ENCODE data around the gene TTC13. TPM values are rescaled to one million over a fixed set of nuclear protein-coding genes. Genes with fewer than 3 reads are reported as not detected.
A peak's percentile ranks its signal among the peaks of the same experiment; 100 is the strongest.

The TTC13 gene
- polyA plus RNA-seq, 3 donors from 2014 or later: 11.5 to 23.5 (median 15.9) TPM

- Mint-ChIP-seq H3K27ac (peak overlapping the region in 2 of 6 donors; percentile 37 to 69), H3K9me3 (no peaks in the 10 kb centered on the region), H3K36me3 (no peaks in the 10 kb centered on the region), H3K4me1 (peaks cover 9 to 16% of the 10 kb centered on the region in 2 donors), H3K27me3 (ENCODE audit: low read depth in 3 of 3) (peaks cover 5 to 15% (median 9%) of the 10 kb centered on the region in 3 donors), H3K4me3 (peak overlapping the region; percentile 84 to 89 (median 88))
- DNase-seq: no peak
Observed at GRCh38 chr1:230867101-230867902, 111.4 kb downstream of the TTC13 start.

- no peaks in the 10 kb centered on the region for H3K9me3 Mint-ChIP-seq
Observed at GRCh38 chr1:230866171-230867070, 112.2 kb downstream of the TTC13 start.

DNA sequence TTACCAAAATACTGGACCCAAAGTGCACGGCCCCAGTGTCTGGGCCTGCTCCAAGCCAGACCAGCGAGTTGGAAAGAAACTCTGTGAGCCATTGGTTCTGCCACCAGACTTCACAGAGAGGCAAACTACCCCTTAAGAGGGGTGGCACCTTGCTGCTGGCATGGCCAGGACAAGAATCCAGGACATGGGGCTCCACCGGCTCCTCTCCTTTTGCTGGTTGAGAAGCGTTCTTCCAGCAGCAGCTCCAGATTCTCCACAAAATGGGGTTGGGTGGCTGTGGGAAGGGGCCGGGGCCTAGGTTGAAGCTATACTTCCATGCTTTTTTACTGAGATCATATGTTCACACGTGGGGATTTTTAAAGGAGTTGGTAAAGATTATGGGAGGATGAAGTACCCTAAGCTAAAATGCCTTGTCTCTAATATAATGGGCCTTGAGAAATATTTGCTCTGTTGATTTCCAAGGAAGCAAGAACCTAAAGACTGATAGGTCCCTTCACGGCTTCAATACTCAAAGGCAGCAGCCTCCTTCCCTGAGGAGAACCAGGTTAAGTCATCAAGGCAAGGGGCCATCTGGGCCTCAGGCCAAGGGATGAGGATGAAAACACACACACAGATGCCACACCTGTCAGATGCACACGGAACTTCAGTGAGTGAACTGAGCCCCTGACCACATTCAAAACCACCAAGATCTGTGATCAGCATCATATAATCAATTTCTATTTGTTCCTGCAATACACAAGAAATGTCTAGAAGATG, 113.4 kb downstream of the TTC13 start:
- Mint-ChIP-seq H3K36me3 (no peaks in the 10 kb centered on the region), H3K27ac (no peak overlapping the region), H3K27me3 (ENCODE audit: low read depth in 3 of 3) (peaks cover 2 to 12% (median 3%) of the 10 kb centered on the region in 3 donors), H3K4me3 (no peak overlapping the region), H3K9me3 (no peaks in the 10 kb centered on the region), H3K4me1 (peaks cover 9 to 16% of the 10 kb centered on the region in 2 donors)
- DNase-seq: no peak

More at GRCh38 chr1:230866171-230867070, 112.2 kb downstream of the TTC13 start:
- Mint-ChIP-seq H3K4me3 (peak overlapping the region; percentile 3 to 88 (median 61)), H3K36me3 (no peaks in the 10 kb centered on the region), H3K27me3 (ENCODE audit: low read depth in 3 of 3) (peaks cover 2 to 12% (median 5%) of the 10 kb centered on the region in 3 donors), H3K27ac (no peak overlapping the region), H3K4me1 (peaks cover 9 to 16% of the 10 kb centered on the region in 2 donors)
- DNase-seq: no peak

DNA sequence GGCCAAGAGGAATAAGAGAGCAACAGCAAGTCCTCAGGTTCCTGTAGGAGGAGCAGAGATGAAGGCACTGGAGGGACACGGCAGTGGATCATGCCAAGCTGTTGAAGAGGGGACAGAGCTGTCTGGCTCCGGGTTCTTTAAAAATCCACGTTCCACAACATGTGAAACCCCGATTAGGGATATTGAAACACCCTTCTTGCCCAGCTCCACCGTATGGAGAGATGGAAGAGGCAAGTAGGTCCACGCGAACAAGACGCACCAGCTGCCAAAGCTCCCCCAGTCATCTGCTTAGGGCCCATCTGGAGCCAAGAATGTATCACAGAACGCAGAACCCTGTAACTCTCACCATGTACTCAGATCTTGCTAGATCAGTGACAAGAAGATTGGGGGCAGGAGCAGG, 114.2 kb downstream of the TTC13 start:
- Mint-ChIP-seq H3K9me3 (no peaks in the 10 kb centered on the region), H3K27me3 (ENCODE audit: low read depth in 3 of 3) (peaks cover 2 to 12% (median 2%) of the 10 kb centered on the region in 3 donors), H3K4me3 (no peak overlapping the region), H3K4me1 (peaks cover 9 to 14% of the 10 kb centered on the region in 2 donors), H3K27ac (no peak overlapping the region), H3K36me3 (no peaks in the 10 kb centered on the region)
- DNase-seq: no peak

GRCh38 chr1:230863449-230863848, 115.2 kb downstream of the TTC13 start:
- H3K4me1 Mint-ChIP-seq: peaks cover 5 to 6% of the 10 kb centered on the region in 2 donors
- H3K27me3 Mint-ChIP-seq (ENCODE audit: low read depth in 3 of 3): peaks cover 2 to 10% (median 2%) of the 10 kb centered on the region in 3 donors

GRCh38 chr1:230861970-230862595, 116.6 kb downstream of the TTC13 start:
- no peaks in the 10 kb centered on the region for H3K4me1 Mint-ChIP-seq
- H3K36me3 Mint-ChIP-seq: no peaks in the 10 kb centered on the region
- no peak overlapping the region for H3K27ac Mint-ChIP-seq
- DNase-seq: no peak
- H3K4me3 Mint-ChIP-seq: no peak overlapping the region
- peaks cover 0 to 4% (median 2%) of the 10 kb centered on the region in 3 donors for H3K27me3 Mint-ChIP-seq (ENCODE audit: low read depth in 3 of 3)
- no peaks in the 10 kb centered on the region for H3K9me3 Mint-ChIP-seq

More at GRCh38 chr1:230863449-230863848, 115.2 kb downstream of the TTC13 start:
- no peaks in the 10 kb centered on the region for H3K36me3 Mint-ChIP-seq
- H3K9me3 Mint-ChIP-seq: no peaks in the 10 kb centered on the region
- H3K27ac Mint-ChIP-seq: no peak overlapping the region
- DNase-seq: no peak
- no peak overlapping the region for H3K4me3 Mint-ChIP-seq

- H3K27me3 Mint-ChIP-seq (ENCODE audit: low read depth in 3 of 3): peaks cover 0 to 4% (median 0%) of the 10 kb centered on the region in 3 donors
- H3K36me3 Mint-ChIP-seq: no peaks in the 10 kb centered on the region
- no peak for DNase-seq
- no peak overlapping the region for H3K27ac Mint-ChIP-seq
- no peaks in the 10 kb centered on the region for H3K9me3 Mint-ChIP-seq
- no peaks in the 10 kb centered on the region for H3K4me1 Mint-ChIP-seq
- H3K4me3 Mint-ChIP-seq: no peak overlapping the region
Observed at GRCh38 chr1:230861489-230861888, 117.2 kb downstream of the TTC13 start.

DNA sequence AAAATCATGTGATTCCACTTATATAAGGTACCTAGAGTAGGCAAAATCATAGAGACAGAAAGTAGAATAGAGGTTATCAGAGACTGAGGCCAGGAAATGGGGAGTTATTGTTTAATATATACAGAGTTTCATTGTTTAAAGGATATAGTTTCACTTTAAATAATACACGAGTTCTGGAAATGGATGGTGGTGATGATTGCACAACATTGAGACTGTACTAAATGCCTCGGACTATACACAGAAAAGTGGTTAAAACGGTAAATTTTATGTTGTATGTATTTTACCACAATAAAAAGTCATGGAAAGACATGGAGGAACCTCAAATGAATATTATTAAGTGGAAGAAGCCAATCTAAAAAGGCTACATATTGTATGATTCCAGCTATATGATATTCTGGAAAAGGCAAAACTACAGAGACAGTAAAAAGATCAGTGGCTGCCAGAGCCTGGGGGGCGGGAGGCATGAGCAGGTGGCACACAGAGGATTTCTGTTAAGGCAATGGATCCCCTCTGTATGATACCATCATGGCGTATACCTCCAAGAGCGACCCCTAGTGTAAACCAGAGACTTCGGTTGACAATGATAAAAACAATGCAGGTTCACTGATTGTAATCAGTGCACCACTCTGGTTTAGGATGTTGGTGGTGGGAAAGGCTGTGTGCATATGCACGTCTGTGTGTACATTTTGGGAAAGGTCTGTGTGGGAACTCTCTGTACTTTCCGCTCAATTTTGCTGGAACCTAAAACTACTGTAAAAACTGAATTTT, 117.9 kb downstream of the TTC13 start:
- DNase-seq: no peak
- H3K27me3 Mint-ChIP-seq (ENCODE audit: low read depth in 3 of 3): peaks cover 0 to 4% (median 0%) of the 10 kb centered on the region in 3 donors
- H3K4me3 Mint-ChIP-seq: no peak overlapping the region
- H3K9me3 Mint-ChIP-seq: no peaks in the 10 kb centered on the region
- no peak overlapping the region for H3K27ac Mint-ChIP-seq
- no peaks in the 10 kb centered on the region for H3K4me1 Mint-ChIP-seq
- H3K36me3 Mint-ChIP-seq: no peaks in the 10 kb centered on the region

DNA sequence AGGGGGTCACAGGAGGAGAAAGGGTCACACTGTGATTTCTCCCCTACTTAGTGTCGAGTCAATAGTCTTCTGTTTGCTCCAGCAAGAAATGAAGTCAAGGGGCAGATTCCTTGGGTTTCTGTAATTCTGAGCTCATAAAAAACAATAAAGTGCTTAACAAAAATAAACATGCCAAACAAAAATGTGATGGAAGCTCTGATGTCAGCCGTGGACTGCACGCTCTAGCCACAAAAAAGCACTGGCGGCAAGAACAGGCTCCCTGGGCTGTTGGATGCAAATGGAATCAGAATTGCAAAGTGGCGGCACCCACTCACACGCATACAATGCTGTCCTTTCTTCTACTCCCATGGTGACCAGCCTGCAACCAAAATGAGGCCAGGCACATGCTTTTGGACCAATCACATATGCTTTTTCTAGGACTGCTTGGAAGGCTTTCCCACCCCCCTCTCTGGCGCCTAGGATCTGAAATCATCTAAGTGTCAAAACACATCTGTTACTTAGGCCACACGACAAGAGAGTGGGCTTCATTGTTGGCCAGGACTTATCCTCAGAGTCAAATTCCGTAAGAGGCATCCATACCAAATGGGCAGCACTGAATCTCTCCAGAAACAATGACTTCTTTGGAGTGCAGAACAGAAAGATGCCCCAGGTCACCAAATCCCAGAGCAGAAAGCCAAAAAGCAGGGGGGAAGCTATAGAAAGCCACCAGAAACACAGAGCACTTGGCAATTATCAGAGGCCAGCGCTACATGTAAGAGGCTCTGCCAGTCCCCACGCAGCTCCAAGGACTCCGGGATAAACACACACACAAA, 119.5 kb downstream of the TTC13 start:
- Mint-ChIP-seq H3K9me3 (no peaks in the 10 kb centered on the region), H3K27ac (no peak overlapping the region), H3K4me3 (no peak overlapping the region), H3K4me1 (no peaks in the 10 kb centered on the region), H3K27me3 (ENCODE audit: low read depth in 3 of 3) (peaks cover 0 to 2% (median 0%) of the 10 kb centered on the region in 3 donors), H3K36me3 (no peaks in the 10 kb centered on the region)
- DNase-seq: no peak

GRCh38 chr1:230858236-230858820, 120.3 kb downstream of the TTC13 start:
- Mint-ChIP-seq H3K36me3 (no peaks in the 10 kb centered on the region), H3K27me3 (ENCODE audit: low read depth in 3 of 3) (peaks cover 0 to under 1% (median 0%) of the 10 kb centered on the region in 3 donors)

GRCh38 chr1:230857822-230858221, 120.8 kb downstream of the TTC13 start:
- Mint-ChIP-seq H3K27me3 (ENCODE audit: low read depth in 3 of 3) (no peaks in the 10 kb centered on the region), H3K9me3 (no peaks in the 10 kb centered on the region), H3K4me3 (no peak overlapping the region), H3K27ac (no peak overlapping the region), H3K36me3 (no peaks in the 10 kb centered on the region), H3K4me1 (no peaks in the 10 kb centered on the region)
- DNase-seq: no peak

More at GRCh38 chr1:230858236-230858820, 120.3 kb downstream of the TTC13 start:
- Mint-ChIP-seq H3K27ac (no peak overlapping the region), H3K4me1 (no peaks in the 10 kb centered on the region), H3K9me3 (no peaks in the 10 kb centered on the region), H3K4me3 (no peak overlapping the region)
- no peak for DNase-seq
